Panc1 (cell line): ENCODE results near the gene RUNX3.

ENCODE experiments used
- CTCF ChIP-seq: fragments of 450-650 bp; IDR thresholded peaks from 2 replicates; pipeline ENCODE4 v1.5.1; 2017; ENCODE audit warnings: mild to moderate bottlenecking
- POLR2AphosphoS5 ChIP-seq: IDR thresholded peaks from 2 replicates; pipeline ENCODE4 v1.6.1; 2012; ENCODE audit warnings: mild to moderate bottlenecking, low read depth, low read length, moderate library complexity
- REST ChIP-seq, 2 experiments: IDR thresholded peaks; 2 replicates each; pipeline ENCODE4 v1.6.1; 2011 to 2012; ENCODE audit warnings: low read depth in 2 of 2, control low read depth in 1 of 2, low read length in 1 of 2, mild to moderate bottlenecking in 1 of 2, moderate library complexity in 1 of 2; ENCODE audit not compliant: insufficient read depth in 1 of 2
- SIN3A ChIP-seq: IDR thresholded peaks from 2 replicates; pipeline ENCODE4 v1.6.1; 2012; ENCODE audit warnings: low read depth, mild to moderate bottlenecking, low read length, moderate library complexity, borderline replicate concordance; ENCODE audit not compliant: insufficient read depth
- TCF7L2 ChIP-seq: IDR thresholded peaks from 2 replicates; pipeline ENCODE4 v1.6.1; 2011; ENCODE audit warnings: mild to moderate bottlenecking, low read depth, low read length, inconsistent platforms

- no peak for TF ChIP-seq CTCF
- no peak for TF ChIP-seq TCF7L2
- TF ChIP-seq REST (IDR thresholded peaks at IDR 0.05; ENCODE audit: insufficient read depth in 1 of 2, low read depth in 2 of 2, low read length in 1 of 2) = no peak
- TF ChIP-seq SIN3A = no peak
- no peak for TF ChIP-seq POLR2AphosphoS5
Measured at GRCh38 chr1:24941564-24941963, 11.5 kb upstream of the RUNX3 start.
